ENCODE results near the gene YY1AP1.

DNA sequence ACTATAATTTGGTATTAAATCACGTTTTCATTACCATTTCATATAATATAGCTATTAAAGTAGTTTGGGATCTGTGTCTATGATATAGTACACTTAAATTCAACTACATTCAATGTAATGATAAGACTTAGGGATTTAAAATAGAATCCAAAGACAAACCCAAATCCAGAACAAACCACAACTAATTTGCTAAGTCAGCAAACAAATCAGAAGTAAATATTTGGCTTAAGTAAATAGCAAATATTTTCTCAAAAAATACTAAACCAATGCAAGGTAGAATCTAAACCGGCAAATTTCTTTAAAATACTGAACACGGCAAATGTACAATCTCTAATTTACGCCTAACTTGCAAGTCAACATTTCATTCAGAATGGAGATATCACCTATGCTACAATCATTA lies 16.8 kb downstream of the YY1AP1 start:
- TF ChIP-seq, protein P1, sequence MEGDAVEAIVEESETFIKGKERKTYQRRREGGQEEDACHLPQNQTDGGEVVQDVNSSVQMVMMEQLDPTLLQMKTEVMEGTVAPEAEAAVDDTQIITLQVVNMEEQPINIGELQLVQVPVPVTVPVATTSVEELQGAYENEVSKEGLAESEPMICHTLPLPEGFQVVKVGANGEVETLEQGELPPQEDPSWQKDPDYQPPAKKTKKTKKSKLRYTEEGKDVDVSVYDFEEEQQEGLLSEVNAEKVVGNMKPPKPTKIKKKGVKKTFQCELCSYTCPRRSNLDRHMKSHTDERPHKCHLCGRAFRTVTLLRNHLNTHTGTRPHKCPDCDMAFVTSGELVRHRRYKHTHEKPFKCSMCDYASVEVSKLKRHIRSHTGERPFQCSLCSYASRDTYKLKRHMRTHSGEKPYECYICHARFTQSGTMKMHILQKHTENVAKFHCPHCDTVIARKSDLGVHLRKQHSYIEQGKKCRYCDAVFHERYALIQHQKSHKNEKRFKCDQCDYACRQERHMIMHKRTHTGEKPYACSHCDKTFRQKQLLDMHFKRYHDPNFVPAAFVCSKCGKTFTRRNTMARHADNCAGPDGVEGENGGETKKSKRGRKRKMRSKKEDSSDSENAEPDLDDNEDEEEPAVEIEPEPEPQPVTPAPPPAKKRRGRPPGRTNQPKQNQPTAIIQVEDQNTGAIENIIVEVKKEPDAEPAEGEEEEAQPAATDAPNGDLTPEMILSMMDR (IDR thresholded peaks at IDR 0.05; ENCODE audit: extremely low read depth in 1 of 2, insufficient read depth in 1 of 2, low read depth in 1 of 2, low read length in 2 of 2) = no peak
- TF ChIP-seq JUN (IDR thresholded peaks at IDR 0.05; ENCODE audit: borderline replicate concordance, insufficient read depth, insufficient read length, low read depth) (no peak), EZH2 (IDR thresholded peaks at IDR 0.05; ENCODE audit: borderline replicate concordance, low read depth, low read length, severe bottlenecking) (no peak), POLR2A (IDR thresholded peaks at IDR 0.05; ENCODE audit: low read depth, low read length) (no peak)

All from endothelial cell of umbilical vein (primary cell).